ENCODE data around the gene NDUFS6. TPM values are rescaled to one million over a fixed set of nuclear protein-coding genes. Genes with fewer than 3 reads are reported as not detected.

The NDUFS6 gene
- 27.0 TPM for total RNA-seq

DNA sequence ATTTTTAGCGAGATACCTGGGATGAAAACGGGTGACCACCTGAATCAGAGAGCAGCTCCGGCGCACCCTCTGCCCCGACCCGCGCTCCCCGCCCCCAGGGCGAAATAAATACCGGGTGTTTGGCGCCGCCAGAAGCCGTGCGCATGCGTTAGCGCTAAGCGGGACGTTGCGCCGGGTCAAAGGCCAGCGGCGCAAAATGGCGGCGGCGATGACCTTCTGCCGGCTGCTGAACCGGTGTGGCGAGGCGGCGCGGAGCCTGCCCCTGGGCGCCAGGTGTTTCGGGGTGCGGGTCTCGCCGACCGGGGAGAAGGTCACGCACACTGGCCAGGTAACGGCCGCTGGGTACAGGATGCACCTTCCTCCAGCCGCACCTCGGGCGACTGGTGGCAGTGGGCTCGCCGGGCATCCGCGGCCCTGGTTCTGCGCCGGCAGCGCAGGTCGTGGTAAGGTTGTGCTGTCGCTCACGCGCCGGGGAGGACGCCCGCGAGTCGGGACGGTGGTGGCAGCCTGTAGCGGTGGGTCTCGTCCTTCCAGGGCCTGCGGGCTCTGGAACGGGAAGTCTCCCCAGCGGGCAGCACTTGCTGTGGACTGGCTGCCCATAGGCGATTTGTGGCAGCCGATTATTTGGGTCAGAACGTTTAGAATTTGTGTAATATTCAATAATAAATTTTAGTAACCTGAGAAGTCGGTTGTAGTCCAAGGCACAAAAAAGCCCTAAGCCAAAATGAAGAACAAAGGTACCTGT lies at the start of gene NDUFS6:
Gene NDUFS6 (plus strand): TSS at position 186 of the 745 bp plus-strand sequence. CDS start 11 bp downstream, at position 197.
- DNase-seq (ENCODE audit: low spot score): peak; percentile 89

DNA sequence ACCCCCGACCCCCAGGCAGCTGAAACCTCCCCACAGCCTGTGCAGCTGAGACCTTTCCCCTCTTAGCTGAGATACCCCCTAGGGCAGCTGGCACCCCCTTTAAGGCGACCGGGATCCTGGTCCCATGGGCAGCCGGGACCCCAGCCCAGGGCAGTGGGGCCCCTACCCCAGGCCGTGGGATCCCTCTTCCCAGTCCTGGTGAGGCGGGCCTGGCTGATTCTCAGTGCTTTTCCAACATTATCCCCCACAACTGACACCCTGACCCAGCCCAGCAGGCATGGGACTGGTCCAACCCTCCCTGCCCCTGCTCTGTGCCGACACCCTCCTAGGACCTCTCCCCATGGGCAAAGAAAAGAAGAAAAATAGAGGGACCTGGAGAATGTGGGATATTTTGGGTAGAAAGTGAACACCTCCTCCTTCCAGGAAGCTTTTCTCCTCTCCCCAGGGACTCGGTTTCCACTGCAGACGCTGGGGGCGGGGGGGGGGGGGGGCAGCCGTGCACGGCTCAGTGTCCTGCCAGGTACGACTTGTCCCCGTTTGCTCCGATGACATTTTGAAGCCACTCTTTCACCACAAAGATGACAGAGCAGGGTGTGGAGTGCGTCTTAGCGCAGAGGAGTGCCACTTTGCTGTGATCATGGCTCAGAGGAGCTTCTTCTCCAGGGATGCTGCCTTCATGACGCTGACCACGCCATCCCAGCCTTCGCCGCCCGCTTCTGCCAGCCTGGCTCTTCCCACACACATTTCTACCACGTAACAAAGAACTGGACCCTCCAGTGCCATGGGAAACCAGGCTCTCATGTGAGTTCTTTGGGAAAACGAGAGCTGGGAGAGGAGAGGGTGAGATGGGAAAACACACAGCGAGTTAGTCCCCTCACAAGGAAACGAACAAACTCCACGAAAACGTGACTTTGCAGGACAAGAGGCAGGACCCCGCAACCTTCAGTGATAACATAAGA lies 49.1 kb upstream of the NDUFS6 start:
- no peak for ATAC-seq
- peak; percentile 23 for DNase-seq (ENCODE audit: low spot score)

More for the DNA sequence above, at the start of gene NDUFS6:
- ATAC-seq: peak; percentile 73

DNA sequence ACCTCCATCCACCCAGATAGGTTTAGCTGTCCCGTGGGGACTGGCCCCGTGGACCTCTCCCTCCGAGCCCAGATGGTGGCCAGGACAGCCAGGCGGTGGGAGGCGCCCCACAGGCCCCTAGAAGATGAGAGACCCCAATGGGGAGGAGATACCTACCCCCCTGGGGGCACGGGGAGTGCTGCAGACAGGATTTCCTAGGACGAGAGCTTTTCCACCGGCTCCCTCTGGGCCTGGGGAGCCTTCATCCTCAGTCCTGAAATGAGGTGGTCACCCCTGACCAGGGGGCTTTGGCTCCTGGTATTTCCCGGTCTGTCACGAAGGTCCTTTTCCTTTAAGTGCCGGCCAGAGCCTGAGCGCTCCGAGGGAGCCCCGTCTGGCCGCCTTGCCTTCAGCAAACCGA lies 48.3 kb upstream of the NDUFS6 start:
- DNase-seq (ENCODE audit: low spot score) (peak; percentile 36), ATAC-seq (no peak)

DNA sequence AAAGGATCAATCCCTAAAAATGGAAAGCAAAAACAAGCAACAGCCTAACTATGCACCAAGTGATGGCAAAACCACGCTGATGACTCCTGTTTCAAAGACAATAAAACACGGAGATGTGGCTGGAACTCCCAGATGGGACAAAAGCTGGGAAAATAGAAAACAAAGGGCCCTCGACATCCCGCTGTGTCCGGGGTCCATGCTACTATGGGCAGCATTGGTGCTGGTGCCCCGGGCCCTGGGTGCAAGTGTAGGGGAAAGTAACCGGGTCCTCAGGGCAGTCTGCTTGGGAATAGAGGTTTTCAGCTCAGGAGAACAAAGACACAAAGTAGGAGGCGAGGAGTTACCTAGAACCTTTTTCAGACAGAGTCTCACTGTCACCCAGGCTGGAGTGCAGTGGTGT lies 47.7 kb upstream of the NDUFS6 start:
- DNase-seq (ENCODE audit: low spot score) (peak; percentile 14), ATAC-seq (no peak)

DNA sequence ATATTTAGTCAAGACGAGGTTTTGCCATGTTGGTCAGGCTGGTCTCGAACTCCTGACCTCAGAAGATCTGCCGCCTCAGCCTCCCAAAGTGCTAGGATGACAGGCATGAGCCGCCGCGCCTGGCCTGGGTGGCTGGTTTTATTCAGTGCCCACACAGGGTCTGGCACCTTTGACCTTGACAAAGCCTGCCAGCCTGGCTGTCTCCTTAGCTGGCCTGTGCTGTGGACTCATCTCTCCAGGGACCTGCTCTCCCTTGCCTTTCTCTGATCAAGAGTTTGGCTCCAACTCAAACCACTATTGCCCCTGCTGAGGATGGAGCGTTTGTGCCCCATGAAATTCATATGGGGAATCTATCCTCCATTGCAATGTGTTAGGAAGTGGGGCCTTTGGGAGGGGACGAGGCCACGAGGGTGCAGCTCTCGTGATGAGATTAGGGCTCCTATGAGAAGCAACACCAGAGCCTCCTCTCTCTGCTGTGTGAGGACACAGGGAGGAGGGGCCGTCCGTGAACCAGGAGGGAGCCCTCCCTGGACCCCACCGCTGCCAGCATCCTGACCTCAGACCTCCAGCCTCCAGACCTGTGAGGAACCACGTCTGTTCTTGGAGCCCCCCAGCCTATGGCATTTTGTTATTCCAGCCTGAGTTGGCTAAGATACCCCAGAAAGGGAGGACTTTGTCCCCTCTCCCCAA lies 46.5 kb upstream of the NDUFS6 start:
- ATAC-seq (no peak), DNase-seq (ENCODE audit: low spot score) (peak; percentile 15)

DNA sequence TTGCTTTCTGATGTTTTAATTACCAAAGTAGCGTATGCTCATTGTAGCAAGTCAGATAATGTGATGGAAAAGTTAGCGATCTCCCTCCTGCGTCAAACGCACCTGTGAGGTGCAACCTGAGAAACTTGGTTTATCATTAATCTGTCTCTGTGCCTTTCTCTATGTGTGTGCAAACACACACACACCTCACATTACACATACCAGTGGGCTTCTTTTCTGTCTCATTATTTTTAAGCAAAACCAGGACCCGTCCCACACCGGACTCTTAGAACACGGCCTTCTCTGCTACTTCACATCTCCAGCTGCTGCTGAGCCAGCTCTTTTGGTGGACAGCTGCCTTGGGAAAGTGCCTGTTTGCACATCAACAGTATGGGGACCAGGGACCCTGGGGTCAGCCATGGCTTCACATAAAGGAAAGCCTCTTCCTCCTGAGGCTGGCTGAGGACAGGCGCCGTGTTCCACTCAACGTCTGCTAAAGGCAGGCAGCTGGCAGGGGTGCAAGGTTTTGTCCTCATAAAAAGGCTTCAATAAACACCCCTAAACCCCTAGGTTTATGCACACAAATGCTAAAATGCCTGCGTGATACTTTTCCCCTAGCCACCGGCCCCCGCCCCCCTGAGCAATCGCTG lies 45.8 kb upstream of the NDUFS6 start:
- DNase-seq (ENCODE audit: low spot score): peak; percentile 37

DNA sequence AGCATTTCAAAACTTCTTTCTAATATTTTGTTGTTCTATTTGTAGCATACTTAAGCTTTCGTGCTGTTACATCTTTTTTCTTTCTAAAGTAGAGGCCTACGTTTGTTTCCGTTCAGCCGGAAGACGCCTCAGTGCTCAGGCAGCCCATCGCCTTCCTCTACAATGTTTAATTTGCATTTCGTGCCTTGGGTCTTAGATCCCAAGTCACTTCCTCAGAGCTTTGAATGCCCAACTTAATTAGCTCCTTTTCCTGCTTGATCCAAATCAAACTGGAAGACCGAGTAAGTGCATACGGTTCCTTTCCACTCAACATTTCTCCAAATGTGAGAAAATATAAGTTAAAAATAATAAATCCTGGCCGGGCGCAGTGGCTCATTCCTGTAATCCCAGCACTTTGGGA lies 44.7 kb upstream of the NDUFS6 start:
- DNase-seq (ENCODE audit: low spot score): no peak

More for the DNA sequence above, 45.8 kb upstream of the NDUFS6 start:
- no peak for ATAC-seq

DNA sequence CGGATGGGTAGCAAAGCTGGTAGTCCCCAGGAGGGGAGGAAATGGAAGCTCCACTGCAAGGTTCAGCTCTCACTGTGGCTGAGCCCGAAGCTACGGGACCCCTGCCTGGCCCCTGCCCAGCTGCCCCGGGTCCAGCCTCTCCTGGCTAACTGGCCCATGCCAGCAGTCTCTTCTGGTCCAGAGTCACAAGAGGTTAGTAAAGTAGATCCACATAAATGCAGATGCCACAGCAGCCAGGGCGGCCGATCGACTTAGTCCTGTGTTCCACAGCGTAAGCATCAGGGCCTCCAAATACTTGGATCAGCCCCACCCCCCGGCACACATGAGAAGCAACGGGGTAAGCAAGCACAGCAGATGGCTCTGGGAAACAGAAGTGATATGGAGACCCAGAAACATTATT lies 43.7 kb upstream of the NDUFS6 start:
- ATAC-seq: no peak
- peak; percentile 23 for DNase-seq (ENCODE audit: low spot score)

More for the DNA sequence above, 44.7 kb upstream of the NDUFS6 start:
- ATAC-seq: no peak

DNA sequence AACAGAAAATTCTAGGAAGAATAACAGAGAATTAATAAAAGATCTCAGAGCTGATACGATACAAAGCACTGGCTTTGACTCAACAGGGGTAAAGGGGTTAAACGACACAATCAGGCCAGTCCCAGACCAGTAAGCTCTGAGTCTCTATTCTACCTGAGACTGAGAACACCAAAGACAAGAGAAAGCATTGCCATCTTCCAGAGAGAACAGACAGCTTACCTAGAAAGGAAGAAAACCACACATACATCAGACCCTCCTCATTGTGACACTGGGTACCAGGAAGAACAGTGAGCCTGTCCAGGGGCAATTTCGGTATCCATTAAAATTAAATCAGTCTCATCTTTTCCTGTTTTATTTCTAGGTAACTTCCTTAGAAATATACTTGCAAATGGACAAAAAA lies 42.6 kb upstream of the NDUFS6 start:
- ATAC-seq: no peak
- DNase-seq (ENCODE audit: low spot score): no peak

DNA sequence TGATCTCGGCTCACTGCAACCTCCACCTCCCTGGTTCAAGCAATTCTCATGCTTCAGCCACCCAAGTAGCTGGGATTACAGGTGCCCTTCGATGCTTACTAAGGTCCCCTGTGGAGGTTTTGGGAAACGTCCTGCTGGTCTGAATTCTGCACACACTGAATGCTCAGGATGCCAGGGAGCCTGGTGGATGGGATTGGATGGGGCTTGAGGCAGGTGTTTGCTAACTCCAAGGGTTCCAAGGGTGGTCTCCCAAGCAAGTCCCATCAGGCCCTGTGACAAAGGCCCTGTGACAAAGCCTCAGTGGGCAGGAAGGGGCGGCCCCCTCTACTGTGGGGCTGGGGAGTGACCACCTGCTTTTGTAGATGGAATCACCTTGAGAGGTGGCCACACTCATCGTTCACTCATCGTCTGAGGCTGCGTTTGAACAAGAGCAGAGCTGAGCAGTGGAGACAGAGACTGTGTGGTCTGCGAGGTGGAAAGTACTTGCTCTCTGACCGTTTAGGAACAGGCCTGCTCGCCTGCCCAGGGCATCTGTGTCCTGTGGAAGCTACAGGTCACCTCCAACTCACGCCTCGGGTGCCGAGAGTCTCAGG lies 41.7 kb upstream of the NDUFS6 start:
- ATAC-seq (no peak), DNase-seq (ENCODE audit: low spot score) (peak; percentile 26)

DNA sequence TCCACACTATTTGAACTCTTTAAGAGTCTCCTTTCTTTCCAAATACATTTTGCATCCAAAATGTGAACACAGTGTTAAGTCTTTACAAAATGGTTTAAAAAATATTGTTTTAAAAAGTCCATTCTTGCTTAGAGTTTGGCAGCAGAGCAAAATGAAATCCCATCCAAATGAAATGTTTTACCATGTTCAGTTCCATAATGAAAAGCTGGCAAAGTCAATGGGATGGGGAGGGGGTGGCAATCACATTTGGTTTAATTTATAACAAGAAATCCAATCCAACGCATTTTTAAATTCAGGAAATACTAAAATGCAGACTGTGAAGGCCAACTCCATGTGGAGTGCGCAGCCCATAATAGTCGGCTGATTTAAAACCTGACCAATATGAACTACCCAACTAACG lies 41.0 kb upstream of the NDUFS6 start:
- ATAC-seq: no peak
- DNase-seq (ENCODE audit: low spot score): no peak

DNA sequence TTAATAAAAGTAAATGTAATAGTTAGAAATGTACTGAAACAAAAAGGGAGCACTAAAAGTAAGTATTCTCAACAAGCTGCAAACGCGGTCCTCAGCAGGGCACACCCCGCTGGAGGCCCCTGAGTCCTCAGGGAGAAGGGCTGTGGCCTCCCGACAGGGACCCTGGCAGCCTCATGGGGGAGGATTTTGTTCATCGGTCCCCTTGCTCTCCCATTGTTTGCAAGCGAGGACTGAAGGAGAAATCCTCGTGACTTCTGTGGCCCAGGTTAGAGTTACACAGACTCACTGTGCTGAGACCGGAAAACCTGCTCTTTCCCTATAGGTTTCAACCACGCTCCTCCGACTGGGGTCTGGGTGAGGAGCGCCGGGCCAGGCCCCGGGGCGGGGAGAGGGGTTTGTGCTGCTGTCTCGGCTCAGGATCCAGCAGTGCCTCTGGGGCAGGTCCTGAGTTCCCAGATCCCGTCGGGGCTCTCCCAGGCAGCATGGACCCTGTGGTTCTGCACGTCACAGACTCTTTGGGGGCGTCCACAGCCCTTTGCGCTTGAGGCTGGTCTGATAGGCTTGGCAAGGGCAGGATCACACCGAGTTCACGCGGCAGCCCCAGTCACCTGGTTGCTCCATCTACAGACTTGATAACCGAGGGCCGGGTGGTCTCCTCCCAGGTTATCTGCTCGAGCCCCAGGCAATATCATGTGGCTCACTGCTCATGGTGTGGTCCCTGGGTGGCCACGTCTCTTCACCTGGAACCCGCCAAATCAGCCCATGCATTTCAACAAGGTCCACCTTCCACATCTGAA lies 40.4 kb upstream of the NDUFS6 start:
- DNase-seq (ENCODE audit: low spot score): peak; percentile 19
- no peak for ATAC-seq

DNA sequence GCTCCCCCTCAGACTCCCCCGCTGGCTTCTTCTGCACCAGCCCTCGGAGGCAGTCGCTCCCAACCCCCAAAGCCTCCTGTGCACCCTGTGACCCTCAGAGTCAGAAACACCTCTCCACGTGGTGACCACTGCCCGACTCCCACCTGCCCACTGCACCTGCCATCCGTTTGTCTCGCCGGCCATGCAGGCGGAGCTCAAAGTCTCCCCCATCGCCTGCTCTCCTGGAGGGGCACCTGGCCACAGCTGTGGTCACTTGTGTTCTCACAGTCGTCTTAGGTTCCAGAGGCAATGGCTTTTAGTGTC lies 39.8 kb upstream of the NDUFS6 start:
- DNase-seq (ENCODE audit: low spot score) (peak; percentile 29), ATAC-seq (no peak)

DNA sequence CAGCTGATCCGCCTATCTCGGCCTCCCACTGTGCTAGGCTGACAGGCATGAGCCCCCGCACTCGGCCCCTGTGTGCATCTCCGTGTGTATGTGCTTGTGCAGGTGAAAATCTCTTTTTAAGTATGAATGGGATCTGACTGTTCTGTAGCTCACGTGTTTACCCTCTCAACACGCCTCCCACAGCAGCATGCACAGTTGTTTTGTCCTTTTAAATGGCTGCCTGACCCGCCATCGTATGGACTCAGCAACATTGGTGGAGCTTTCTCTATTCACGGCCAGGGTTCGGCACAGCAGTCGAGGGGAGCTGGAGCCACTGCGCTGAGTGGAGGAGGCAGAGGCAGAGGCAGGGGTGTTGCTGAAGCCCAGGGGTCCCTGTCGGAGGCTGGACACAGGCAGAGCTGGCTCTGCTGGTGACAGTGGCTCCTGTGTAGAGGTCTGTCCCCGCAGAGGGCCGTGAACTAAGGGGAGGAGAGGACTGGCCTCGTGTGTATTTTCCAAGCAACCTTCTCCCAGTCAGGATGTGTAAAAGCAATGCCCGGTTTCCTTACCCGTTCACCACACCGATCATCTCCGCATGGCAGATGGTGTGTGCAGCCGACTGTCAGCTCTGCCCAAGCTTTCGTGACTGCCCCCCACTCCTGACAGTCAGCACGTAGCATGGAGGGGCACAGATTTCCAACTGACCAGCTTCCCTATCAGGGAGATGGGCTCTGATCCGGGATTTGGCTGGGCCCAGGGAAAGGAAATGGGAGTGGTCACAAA lies 38.9 kb upstream of the NDUFS6 start:
- DNase-seq (ENCODE audit: low spot score) (peak; percentile 31), ATAC-seq (no peak)

DNA sequence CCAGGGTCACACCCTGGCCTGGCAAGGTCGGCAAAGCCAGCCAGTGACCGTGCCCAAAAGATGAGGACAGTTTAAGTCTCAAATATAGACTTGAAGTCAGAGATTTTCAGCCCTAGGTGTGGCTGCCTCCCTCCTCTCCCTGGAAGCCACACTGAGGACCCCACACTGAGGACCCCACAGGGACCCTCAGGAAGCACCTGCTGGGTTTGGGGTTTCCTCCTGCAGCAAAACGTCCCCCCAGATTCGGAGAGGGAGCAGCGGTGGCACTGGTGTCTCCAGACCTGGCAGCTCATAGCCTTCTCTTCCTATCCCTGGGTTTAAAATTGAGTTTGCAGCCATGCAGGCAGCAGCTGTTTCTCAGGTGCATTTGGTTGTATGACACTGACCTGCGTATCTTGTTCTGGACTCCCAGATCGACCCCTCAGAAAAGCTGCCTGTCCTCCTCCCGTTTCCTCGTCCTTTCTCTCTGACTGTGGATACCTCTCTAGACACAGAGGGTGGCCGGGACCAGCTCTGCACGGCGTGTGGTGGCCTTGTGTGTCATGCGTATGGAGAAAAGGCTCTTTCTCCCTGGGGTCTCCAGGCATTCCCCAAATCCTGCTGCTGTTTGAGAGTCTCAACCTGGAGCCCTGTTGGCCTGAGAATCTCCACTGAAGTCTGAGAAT lies 38.2 kb upstream of the NDUFS6 start:
- DNase-seq (ENCODE audit: low spot score) (no peak), ATAC-seq (no peak)

DNA sequence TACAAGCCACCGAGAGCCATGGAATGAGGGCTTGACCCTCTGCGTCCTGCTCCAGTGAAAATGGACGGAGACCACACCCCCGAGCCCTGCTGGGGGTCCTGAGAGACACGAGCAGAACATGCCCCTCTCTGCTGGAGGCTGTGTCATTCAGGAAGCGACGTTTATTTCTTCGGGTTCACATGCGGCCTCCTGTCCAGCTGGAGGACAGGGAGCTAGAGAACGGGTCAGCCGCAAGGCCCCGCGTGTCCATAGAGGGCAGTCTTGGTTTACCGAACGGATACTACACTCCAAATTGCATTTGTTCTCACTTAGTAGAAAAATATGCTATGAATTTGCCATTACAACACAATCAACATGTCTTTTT lies 37.7 kb upstream of the NDUFS6 start:
- ATAC-seq (peak; percentile 94), DNase-seq (ENCODE audit: low spot score) (peak; percentile 51)

DNA sequence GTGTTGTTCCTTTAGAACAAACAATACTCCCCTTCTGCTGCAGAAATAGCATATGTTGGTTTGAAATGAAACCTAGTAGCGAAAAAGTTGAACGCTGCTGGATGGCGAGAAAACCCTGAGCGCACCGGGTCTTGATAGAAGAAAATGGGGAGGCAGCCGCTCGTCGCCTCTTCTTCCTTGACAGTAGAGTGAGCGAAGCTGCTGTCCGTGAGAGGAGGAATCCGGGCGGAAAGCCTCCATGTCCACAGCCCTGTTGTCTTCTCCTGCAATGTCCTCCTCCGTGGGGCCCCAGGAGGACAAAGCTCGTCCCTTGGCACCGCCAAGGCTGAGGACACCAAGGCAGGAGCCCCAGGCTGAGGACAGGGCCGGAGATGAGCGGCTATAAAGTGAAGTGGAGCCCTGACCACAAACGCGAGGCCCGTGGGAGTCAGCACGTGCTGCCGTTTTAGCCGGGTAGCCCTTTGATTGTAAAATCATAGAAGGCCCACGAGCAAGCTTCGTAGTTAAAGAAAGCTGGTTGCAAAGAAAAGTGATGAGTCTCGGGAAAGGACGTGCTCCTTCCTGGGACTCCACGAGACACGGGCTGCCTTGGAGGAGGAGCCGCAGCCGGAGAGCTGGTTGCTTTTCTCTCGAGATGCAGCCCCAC lies 37.1 kb upstream of the NDUFS6 start:
- ATAC-seq (no peak), DNase-seq (ENCODE audit: low spot score) (peak; percentile 29)

DNA sequence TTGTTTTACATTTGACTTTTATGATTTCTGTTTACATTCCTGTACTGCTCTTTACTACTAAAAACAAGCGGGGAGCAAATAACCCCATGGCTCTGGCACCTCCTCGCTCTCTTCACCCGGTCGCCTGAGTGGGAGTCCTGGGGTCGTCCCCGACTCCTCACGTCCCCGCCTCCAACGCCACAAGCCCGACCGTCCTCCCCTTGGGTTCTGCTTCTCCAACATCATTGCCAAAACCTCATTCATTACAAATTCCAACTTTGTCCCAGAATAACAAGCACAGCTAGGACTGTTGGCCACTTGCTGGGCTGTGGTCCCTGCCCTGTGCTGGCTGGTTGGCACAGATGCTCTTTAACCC lies 36.6 kb upstream of the NDUFS6 start:
- DNase-seq (ENCODE audit: low spot score): no peak
- ATAC-seq: no peak
